ENCODE results near the gene PPP2R3A.
"Not testable (repeated sequence)": the region's sequence is repeated elsewhere in the genome, so short reads cannot be mapped to it uniquely, and the experiment has no call there.

Gene PPP2R3A

DNA sequence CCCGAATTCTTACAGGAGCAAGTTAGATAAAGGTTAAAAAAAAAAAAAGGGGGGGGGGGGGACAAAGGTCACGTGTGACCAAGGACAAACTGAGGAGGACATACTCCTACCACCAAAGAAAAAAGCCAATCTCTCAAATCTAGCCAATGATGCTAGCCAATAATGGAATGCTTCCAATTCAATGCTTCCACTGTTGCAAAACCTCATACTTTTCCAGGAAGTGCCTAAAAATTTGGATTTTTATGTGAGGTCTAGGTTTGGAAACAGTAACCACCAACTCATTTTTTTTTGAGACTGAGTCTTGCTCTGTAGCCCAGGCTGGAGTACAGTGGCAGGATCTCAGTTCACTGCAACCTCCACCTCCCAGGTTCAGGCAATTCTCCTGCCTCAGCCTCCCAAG, 219.2 kb downstream of the PPP2R3A start:
- no peak overlapping the region for H3K4me3 ChIP-seq (replicated peaks in 1 of 2; ENCODE audit: low read depth in 2 of 2, low read length in 2 of 2)
- DNase-seq (ENCODE audit: low read depth in 2 of 2) = peak; percentile 28 to 68
- TF ChIP-seq, protein P1, sequence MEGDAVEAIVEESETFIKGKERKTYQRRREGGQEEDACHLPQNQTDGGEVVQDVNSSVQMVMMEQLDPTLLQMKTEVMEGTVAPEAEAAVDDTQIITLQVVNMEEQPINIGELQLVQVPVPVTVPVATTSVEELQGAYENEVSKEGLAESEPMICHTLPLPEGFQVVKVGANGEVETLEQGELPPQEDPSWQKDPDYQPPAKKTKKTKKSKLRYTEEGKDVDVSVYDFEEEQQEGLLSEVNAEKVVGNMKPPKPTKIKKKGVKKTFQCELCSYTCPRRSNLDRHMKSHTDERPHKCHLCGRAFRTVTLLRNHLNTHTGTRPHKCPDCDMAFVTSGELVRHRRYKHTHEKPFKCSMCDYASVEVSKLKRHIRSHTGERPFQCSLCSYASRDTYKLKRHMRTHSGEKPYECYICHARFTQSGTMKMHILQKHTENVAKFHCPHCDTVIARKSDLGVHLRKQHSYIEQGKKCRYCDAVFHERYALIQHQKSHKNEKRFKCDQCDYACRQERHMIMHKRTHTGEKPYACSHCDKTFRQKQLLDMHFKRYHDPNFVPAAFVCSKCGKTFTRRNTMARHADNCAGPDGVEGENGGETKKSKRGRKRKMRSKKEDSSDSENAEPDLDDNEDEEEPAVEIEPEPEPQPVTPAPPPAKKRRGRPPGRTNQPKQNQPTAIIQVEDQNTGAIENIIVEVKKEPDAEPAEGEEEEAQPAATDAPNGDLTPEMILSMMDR (IDR thresholded peaks at IDR 0.05; ENCODE audit: low read depth, low read length) = no peak

GRCh38 chr3:136186344-136186743, 220.8 kb downstream of the PPP2R3A start:
- peak in 1 of 2 donors; percentile 15 for DNase-seq (ENCODE audit: low read depth in 2 of 2)
- TF ChIP-seq, protein P1 (IDR thresholded peaks at IDR 0.05; ENCODE audit: low read depth, low read length) = no peak
- no peak overlapping the region for H3K4me3 ChIP-seq (replicated peaks in 1 of 2; ENCODE audit: low read depth in 2 of 2, low read length in 2 of 2)

DNA sequence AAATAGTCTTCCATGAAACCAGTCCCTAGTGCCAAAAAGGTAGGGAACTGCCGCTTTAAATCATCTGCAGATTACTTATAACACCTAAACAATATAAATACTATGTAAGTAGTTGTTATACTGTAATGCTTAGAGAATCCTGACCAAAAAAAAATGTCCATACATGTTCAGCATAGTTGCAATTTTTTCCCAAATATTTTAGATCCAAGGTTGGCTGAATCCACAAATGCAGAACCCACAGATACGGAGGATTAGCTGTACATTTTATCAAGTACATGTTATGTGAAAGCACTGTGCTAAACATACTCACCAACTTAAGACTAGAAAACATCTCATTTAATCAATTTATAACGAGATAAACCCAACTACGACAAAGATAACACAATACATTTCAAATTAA, 221.3 kb downstream of the PPP2R3A start:
- no peak overlapping the region for H3K4me3 ChIP-seq (replicated peaks in 1 of 2; ENCODE audit: low read depth in 2 of 2, low read length in 2 of 2)
- no peak for DNase-seq (ENCODE audit: low read depth in 2 of 2)
- TF ChIP-seq, protein P1 (IDR thresholded peaks at IDR 0.05; ENCODE audit: low read depth, low read length) = no peak

GRCh38 chr3:136187868-136188267, 222.3 kb downstream of the PPP2R3A start:
- TF ChIP-seq, protein P1 (IDR thresholded peaks at IDR 0.05; ENCODE audit: low read depth, low read length) = no peak
- DNase-seq (ENCODE audit: low read depth in 2 of 2) = no peak
- no peak overlapping the region for H3K4me3 ChIP-seq (replicated peaks in 1 of 2; ENCODE audit: low read depth in 2 of 2, low read length in 2 of 2)

DNA sequence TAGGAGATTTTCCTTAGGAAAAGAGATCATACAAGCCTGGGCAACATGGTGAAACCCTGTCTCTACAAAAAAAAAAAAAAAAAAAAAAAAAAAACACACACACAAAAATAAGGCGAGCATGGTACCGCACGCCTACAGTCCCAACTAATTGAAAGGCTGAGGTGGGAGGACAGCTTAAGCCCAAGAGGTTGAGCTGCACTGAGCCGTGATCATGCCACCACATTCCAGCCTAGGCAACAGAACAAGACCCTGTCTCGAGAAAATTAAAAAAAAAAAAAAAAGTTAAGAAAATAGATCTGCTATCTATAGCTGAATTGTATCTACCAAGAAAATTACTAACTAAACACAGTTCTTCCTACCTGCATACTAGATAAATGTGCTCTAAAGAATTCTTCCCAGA, 223.5 kb downstream of the PPP2R3A start:
- TF ChIP-seq, protein P1 (IDR thresholded peaks at IDR 0.05; ENCODE audit: low read depth, low read length) = no peak
- DNase-seq (ENCODE audit: low read depth in 2 of 2) = no peak
- H3K4me3 ChIP-seq (replicated peaks in 1 of 2; ENCODE audit: low read depth in 2 of 2, low read length in 2 of 2) = no peak overlapping the region

DNA sequence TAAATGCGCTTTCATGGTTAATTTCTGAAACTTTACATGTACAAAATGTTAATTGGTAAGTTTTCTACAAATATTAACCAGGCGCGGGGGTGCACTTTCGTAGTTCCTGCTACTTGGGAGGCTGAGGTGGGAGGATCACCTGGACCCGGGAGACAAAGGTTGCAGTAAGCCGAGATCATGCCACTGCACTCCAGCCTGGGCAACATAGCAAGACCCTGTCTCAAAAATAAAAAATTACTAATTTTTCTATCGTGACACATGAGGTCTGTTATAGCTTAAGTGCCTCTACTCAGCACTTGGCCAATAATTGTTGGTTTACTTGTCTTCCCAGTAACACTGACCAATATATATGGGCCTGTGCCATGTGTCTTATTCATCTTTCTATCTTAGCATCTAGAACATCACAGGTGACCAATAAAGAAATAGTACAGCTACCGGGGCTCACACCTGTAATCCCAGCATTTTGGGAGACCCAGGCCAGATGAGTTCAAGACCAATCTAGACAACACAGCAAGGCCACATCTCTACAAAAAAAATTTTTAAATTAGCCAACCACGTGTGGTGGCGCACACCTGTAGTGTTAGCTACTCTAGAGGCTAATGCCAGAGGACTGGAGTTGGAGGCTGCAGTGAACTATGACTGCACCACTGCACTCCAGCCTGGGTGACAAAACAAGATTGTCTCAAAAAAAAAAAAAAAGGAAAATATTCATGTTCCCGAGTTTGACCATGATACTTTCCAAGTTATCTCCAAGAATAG, 224.5 kb downstream of the PPP2R3A start:
- H3K4me3 ChIP-seq (replicated peaks in 1 of 2; ENCODE audit: low read depth in 2 of 2, low read length in 2 of 2) = no peak overlapping the region
- TF ChIP-seq, protein P1 (IDR thresholded peaks at IDR 0.05; ENCODE audit: low read depth, low read length) = no peak
- DNase-seq (ENCODE audit: low read depth in 2 of 2) = no peak

DNA sequence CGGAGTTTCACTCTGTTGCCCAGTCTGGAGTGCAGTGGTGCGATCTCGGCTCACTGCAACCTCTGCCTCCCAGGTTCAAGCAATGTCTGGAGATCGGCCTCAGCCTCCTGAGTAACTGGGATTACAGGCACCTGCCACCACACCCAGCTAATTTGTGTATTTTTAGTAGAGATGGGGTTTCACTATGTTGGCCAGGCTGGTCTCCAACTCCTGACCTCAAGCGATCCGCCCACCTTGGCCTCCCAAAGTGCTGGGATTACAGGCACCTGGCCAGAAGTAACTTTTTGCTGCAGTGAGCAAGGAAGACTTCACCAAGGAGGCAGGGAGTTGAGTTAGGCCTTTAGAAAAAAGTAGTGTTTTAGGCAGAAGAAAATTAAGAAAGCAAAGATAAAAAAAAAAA, 226.7 kb downstream of the PPP2R3A start:
- not testable (repeated sequence) for DNase-seq (ENCODE audit: low read depth in 2 of 2)
- peak overlapping the region in 1 of 2 donors; percentile 87 for H3K4me3 ChIP-seq (replicated peaks in 1 of 2; ENCODE audit: low read depth in 2 of 2, low read length in 2 of 2)

Data from cardiac fibroblast (primary cell).